Breast epithelium (tissue), 3 donors: ENCODE results near the gene THAP10.

ENCODE experiments used
- POLR2AphosphoS5 ChIP-seq, 3 donors: sonication (generic); formaldehyde crosslinking; IDR thresholded peaks; one replicate each; pipeline ENCODE4 v1.6.1; 2017; ENCODE audit warnings: antibody characterized with exemption in 3 of 3
- TF ChIP-seq, protein P1 (sequence below), 3 donors: fragments of 450-650 bp; IDR thresholded peaks; one replicate each; pipeline ENCODE4 v1.5.1; 2016 to 2017; ENCODE audit warnings: antibody characterized with exemption in 3 of 3, mild to moderate bottlenecking in 3 of 3, moderate library complexity in 3 of 3

DNA sequence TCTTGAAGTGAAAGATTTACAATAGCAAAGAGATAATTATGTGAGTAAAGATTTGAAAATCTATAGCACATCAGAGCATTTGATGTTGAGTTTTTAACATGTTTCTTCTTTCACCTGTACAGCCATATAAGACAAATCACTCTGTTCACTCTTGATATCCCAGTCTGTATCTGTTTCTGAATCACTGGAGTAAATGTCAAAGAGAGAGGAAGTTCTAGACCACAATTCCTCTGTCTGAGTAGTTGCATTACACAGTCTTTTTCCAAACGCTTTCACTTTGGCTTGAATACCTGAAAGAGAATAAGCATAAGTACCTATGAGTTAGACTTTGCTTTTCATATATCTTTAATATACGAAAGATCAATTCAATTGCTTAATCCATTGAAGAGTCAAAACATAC, 9.9 kb downstream of the THAP10 start:
- TF ChIP-seq, protein P1, sequence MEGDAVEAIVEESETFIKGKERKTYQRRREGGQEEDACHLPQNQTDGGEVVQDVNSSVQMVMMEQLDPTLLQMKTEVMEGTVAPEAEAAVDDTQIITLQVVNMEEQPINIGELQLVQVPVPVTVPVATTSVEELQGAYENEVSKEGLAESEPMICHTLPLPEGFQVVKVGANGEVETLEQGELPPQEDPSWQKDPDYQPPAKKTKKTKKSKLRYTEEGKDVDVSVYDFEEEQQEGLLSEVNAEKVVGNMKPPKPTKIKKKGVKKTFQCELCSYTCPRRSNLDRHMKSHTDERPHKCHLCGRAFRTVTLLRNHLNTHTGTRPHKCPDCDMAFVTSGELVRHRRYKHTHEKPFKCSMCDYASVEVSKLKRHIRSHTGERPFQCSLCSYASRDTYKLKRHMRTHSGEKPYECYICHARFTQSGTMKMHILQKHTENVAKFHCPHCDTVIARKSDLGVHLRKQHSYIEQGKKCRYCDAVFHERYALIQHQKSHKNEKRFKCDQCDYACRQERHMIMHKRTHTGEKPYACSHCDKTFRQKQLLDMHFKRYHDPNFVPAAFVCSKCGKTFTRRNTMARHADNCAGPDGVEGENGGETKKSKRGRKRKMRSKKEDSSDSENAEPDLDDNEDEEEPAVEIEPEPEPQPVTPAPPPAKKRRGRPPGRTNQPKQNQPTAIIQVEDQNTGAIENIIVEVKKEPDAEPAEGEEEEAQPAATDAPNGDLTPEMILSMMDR (IDR thresholded peaks at IDR 0.05), result no peak
- no peak for TF ChIP-seq POLR2AphosphoS5 (IDR thresholded peaks at IDR 0.05)
